C4-2B (cell line): Measurements from ENCODE around the gene POLR2J.

Experiments
- ZFX ChIP-seq: fragments of 450-650 bp; IDR thresholded peaks from 2 replicates; pipeline ENCODE4 v1.6.1; 2017
- TF ChIP-seq, protein P1 (sequence below): fragments of 450-650 bp; conservative IDR thresholded peaks from 2 replicates; pipeline ENCODE4 v1.5.1; 2017; ENCODE audit warnings: mild to moderate bottlenecking

DNA sequence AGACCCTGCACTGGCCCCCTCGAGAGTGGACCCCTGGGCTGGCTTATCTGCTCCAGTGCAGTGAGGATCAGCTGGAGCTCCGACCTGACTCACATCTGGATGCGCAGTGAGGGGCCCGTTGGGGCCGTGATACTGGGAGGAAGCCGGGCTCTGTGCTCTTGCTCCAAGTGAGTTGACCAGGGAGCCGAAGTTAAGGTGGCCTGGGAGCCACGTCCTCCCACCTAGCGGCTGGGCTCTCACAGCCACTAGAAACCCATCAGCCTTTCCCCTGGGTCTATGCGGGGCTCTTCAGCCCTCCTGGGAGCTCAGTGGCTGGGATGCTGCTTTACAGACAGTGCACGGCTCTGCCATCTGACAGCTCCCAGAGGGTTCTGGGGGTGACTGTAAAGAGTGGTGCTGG, 23.1 kb downstream of the POLR2J start:
- TF ChIP-seq, protein P1, sequence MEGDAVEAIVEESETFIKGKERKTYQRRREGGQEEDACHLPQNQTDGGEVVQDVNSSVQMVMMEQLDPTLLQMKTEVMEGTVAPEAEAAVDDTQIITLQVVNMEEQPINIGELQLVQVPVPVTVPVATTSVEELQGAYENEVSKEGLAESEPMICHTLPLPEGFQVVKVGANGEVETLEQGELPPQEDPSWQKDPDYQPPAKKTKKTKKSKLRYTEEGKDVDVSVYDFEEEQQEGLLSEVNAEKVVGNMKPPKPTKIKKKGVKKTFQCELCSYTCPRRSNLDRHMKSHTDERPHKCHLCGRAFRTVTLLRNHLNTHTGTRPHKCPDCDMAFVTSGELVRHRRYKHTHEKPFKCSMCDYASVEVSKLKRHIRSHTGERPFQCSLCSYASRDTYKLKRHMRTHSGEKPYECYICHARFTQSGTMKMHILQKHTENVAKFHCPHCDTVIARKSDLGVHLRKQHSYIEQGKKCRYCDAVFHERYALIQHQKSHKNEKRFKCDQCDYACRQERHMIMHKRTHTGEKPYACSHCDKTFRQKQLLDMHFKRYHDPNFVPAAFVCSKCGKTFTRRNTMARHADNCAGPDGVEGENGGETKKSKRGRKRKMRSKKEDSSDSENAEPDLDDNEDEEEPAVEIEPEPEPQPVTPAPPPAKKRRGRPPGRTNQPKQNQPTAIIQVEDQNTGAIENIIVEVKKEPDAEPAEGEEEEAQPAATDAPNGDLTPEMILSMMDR: no peak
- no peak for TF ChIP-seq ZFX
